ENCODE data around the gene RALGAPB.

RALGAPB gene

DNA sequence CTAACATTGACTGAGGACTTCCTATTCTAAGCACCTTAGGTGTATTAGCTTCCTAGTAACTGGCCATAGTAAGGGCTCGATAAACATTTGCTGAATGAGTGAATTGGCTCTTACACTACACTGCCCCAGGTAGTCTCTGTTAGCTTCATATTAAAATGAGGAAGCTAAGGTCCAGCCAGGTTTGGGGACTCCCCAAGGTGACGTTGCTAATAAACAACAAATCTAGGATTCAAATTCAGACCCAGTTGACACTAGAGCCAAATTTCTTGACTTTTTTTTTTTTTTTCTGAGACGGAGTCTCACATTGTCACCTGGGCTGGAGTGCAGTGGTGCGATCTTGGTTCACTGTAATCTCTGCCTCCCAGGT, 145.2 kb downstream of the RALGAPB start:
- DNase-seq = no peak

DNA sequence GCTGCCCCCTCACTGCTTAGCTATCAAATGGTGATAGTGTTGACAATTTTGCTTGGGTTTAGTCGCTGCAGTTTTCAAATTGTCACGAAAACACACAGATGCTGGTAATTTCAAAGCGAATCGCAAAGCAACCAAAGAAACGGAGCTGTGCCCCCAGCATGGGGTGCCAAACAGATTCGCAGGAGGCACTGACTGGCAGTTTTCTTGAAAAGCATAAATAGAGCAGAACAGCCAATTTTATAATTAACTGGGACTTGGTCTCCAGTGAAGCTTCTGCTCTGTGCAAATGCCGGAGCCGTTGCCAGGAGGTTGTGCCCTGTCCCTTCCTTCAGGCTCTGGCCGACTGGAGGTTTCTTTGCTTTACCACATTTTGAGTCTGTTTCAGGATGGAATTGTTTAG, 147.8 kb downstream of the RALGAPB start:
- no peak for DNase-seq

DNA sequence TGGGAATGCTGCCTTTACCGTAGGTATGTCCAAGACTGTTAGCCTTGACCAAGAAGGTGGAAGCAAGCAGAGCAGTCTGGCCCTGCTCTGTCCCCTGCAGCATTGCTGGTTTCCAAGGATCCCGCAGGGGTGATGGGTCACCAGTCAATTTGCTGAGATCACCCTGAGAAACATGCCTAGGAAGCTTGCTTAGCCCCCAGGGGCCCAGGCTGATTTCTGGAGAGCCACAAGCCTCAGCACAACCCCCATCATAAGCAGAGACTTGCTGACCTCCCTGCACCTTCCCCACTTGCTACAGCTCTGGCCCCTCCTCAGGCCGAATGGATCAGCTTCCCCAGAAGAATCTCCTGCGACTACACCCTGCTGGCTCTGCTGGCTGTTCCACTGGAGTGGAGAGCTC, 150.4 kb downstream of the RALGAPB start:
- DNase-seq = no peak

DNA sequence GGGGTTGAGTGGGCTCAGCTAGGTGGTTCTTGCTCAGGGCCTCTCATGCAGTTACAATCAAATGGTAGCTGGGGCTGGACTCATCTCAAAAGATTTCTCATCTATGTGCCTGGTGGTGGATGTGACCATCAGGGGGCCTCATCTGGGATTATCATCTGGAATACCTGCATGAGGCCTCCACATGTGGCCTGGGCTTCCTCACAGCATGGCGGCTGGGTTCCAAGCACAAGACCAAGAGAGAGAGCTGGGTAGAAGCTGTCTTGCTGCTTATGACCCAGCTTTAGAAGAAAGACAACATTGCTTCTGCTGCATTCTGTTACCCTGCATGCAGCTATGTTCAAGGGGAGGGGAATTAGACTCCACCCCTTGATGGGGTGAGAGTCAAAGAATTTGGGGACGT, 151.4 kb downstream of the RALGAPB start:
- DNase-seq = no peak

DNA sequence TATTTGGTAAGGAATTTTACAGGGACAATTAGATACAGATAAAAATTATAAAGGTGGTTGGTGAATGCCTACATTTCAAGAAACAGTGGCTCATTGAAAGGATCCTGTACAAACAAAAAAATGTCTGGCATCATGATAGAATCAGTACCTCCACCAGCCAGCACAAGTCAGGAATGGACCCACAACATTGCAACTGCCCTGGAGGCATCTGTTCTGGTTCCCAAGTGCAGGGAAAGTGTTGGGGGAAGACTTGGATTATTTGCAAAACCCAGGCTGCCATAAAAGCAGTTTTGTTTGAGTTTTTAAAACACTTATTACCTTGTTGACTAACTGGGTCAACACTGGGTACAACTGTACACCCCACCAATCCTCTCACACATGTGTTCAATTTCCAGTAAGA, 153.3 kb downstream of the RALGAPB start:
- no peak for DNase-seq

DNA sequence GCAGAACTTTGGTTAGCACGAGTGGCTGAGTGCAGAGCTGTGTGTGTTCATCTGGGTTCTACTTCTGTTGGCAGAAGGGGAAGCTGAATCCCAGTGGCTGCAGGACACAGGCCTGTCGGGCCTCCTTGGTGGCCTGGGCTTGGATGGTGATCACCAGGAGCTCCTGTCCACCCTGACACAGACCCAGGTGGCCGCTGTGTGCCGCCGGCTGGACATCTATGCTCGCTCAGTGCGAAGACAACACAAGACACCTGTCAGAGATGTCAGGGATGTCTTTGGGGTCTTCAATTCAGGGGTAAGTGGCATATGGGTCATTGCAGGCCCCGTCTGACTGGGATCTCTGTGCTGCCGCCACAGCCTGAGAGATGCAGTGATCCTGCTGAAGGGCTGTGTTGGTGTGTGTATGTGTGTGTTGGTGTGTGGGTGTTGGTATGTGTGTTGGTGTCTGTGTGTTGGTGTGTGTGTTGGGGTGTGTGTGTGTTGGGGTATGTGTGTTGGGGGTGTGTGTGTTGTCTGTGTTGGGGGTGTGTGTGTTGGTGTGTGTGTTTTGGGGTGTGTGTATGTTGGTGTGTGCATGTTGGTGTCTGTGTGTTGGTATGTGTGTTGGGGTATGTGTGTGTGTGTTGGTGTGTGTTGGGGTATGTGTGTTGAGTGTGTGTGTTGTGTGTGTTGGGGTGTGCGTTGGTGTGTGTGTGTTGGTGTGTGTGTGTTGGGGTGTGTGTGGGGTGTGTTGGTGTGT, 154.4 kb downstream of the RALGAPB start:
- no peak for DNase-seq

All from NCI-H1092 treated with DMSO at 0.1 percent for 48 hours (cell line).